GM19324 (cell line): ENCODE measurements around the gene NDC1.

ENCODE experiments used
- ATAC-seq: cut with Tn5 transposase; IDR thresholded peaks from one replicate; pipeline ENCODE4 v1.9.1; 2021; ENCODE audit warnings: mild to moderate bottlenecking, moderate library complexity; ENCODE audit not compliant: unreplicated experiment, low FRiP score

The NDC1 gene

DNA sequence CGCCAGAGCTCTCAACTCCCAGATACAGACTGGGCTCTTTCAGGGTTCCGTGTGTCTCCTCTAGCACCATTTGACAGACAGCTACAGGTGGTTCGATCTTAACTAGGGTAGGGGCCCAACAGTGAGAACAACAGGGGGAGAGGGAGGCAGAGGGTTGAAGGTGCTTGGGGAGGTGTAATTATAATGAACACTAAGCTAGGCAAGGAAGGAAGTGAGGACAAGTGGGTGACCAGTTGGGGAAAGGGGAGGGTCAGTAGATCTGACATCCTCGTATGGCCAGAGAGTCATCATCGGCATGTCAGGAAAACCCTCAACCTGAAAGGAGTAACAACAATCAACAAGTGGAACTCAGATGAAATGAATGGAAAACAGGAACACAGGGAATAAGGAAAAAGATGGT is 121.9 kb downstream of the NDC1 start:
- no peak for ATAC-seq

DNA sequence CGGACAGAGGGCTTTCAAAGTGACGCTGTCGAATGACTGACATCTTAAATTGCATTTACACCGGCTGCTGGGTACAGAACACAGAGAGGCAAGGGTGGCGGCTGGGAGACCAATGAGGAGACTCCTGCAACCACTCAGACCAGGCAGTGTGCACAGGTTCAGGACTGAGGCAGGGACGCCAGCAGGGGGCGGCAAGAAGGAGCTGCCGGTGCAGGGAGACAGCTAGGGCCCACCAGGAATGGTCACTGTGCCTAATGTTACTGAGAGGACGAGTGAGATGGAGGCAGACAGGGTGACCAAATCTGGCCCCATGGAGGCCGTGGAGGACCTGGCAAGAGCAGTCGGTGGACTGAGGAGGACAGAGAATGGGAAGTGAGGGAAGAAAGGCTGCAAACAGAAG is 122.6 kb downstream of the NDC1 start:
- no peak for ATAC-seq
